Measurements from ENCODE around the gene GLRA2.

Gene GLRA2

GRCh38 chrX:14700982-14701381, 171.6 kb downstream of the GLRA2 start:
- no peak for DNase-seq (ENCODE audit: low read depth in 2 of 2)

GRCh38 chrX:14702145-14702544, 172.8 kb downstream of the GLRA2 start:
- no peak for DNase-seq (ENCODE audit: low read depth in 2 of 2)

- no peak for DNase-seq (ENCODE audit: low read depth in 2 of 2)
Measured at GRCh38 chrX:14712096-14712495, 182.8 kb downstream of the GLRA2 start.

GRCh38 chrX:14717949-14718348, 188.6 kb downstream of the GLRA2 start:
- DNase-seq (ENCODE audit: low read depth in 2 of 2), result no peak

GRCh38 chrX:14718403-14718802, 189.1 kb downstream of the GLRA2 start:
- DNase-seq (ENCODE audit: low read depth in 2 of 2), result no peak

DNA sequence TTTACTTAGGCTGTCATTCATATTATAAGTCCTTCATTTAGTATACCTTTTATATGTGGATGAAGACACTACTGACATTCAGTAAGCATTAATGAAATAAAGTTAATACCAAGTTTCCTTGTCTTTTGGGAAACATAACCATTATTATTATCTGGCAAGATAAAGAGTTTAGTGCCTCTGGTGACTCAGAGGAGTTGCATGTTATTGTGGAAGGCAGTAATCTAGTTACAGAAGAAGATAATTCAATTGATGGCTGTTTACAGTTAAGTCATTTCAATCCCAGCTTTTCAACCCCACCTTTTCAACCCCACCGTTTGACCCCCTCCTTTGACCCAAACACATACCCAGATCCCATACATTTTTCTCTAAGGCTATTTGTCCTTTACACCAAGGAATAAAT, 199.7 kb downstream of the GLRA2 start:
- no peak for DNase-seq (ENCODE audit: low read depth in 2 of 2)

GRCh38 chrX:14738643-14739042, 209.3 kb downstream of the GLRA2 start:
- DNase-seq (ENCODE audit: low read depth in 2 of 2), result peak; percentile 23 to 29

GRCh38 chrX:14753441-14753840, 224.1 kb downstream of the GLRA2 start:
- peak; percentile 20 to 21 for DNase-seq (ENCODE audit: low read depth in 2 of 2)

GRCh38 chrX:14758029-14758491, 228.7 kb downstream of the GLRA2 start:
- DNase-seq (ENCODE audit: low read depth in 2 of 2), result no peak

GRCh38 chrX:14775416-14775815, 246.1 kb downstream of the GLRA2 start:
- no peak for DNase-seq (ENCODE audit: low read depth in 2 of 2)

DNA sequence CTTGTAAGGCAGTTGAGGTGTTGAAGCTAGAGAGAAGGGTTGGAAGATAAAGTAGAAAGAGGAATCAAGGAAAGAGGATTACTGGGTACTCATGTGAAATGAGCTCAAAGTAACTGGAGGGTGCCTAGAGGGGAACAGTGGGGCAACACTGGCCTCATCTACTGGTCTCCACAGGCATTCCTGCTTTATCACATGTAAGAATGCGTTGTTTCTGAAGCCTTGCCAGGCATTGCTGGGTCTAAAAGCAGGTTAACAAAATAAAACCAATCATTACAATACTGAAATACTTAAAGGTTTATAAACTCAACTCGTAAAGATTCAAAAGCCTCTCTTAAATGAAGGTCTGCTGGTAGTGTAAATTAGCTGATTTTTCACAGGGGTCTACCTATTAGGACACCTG, 247.6 kb downstream of the GLRA2 start:
- no peak for DNase-seq (ENCODE audit: low read depth in 2 of 2)

DNA sequence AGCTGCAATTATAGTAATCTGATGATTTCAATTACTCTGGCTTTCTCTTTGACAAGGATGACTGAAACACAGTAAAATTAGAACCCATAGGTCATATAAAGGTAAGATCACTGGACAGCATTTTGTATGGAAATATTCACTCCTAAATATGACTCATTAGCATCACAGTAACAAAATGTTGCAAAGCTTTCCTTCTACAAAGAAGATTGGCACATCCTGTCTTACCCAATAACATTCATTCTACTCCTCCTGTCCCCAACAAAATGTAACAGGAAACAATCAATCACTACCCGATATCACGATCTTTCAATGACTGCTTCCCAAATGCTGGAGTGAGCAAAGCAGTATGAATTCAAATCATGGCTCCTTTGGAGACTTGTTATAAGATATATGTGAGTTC, 248.2 kb downstream of the GLRA2 start:
- peak; percentile 18 to 26 for DNase-seq (ENCODE audit: low read depth in 2 of 2)

DNA sequence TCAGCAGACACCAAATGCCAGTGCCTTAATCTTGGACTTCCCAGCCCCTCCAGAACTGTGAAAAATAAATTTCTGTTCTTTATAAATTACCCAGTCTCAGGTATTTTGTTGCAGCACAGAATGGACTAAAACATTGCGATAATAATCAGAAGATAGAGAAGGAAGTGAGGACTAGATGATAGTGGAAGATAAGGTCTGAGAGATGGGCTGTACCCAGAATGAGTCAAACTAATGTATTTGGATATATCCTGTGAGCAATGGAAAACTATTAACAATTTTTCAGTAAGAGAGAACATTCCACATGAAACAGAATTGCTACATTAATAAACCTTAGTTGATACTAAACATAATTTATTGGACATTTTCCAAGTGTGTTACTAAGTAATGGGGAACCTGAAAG, 250.2 kb downstream of the GLRA2 start:
- DNase-seq (ENCODE audit: low read depth in 2 of 2), result no peak
